ENCODE measurements around the gene CALD1.

Gene CALD1

GRCh38 chr7:134896073-134896472 lies 116.6 kb downstream of the CALD1 start:
- no peak for DNase-seq

DNA sequence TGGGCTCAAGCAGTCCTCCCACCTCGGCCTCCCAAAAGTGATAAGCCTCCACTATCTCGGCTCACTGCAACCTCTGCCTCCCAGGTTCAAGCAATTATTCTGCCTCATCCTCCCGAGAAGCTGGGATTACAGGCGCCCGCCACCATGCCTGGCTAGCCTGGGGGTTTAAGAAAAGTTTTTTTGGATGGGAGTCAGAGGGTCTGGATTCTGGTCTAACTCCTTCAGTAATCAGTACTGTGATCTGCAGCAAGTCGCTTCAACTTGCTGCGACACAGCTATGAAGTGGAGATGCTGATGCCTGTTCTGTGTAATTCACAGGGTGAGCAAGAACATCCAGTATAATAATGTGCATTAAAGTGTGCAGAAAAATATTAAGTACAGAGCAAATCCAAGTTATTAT lies 118.5 kb downstream of the CALD1 start:
- no peak for DNase-seq

DNA sequence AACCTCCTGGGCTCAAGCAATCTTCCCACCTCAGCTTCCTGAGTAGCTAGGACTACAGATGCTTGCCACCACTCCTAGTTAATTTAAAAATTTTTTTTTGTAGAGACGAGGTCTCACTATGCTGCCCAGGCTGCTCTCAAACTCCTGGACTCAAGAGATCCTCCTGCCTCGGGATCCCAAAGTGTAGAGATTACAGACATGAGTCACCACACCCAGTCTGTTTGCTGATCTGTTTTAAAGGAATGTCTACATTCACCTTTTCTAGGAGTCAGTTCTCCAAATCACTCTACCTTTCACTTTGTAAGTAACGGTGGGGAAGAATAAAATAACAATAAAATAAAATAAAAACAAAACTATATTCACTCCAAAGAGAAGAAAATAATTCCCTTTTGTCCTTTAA lies 120.3 kb downstream of the CALD1 start:
- DNase-seq: no peak

- no peak for DNase-seq
Observed at GRCh38 chr7:134900166-134900982, 120.9 kb downstream of the CALD1 start.

GRCh38 chr7:134901389-134902020 lies 122.1 kb downstream of the CALD1 start:
- no peak for DNase-seq

GRCh38 chr7:134902058-134902457 lies 122.6 kb downstream of the CALD1 start:
- no peak for DNase-seq

DNA sequence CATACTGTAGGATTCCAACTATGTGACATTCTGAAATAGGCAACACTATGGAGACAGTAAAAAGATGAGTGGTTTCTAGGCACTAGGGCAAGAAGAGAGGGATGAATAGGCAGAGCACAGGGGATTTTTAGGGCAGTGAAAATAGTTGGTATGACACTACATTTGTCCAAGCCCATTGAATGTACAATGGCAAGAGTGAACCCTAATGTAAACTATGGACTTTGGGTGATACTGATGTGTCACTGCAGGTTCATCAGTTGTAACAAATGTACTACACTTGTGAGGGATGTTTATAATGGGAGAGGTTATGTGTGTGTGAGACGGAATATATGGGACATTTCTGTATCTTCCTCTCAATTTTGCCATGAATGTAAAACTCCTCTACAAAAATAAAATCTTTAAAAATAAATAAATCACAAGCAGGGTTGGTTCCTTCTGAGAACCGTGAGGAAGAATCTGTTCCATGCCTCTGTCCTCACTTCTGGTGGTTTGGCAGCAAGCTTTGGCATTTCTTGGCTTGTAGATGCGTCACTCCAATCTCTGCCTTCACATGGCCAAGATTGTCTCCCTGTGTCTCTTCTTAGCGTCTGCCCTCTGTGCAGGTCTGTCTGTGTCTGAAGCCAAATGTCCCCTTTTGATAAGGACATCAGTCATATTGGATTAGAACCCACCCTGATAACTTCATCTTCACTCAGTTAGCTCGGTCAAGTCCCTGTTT lies 123.8 kb downstream of the CALD1 start:
- no peak for DNase-seq

GRCh38 chr7:134905375-134905774 lies 125.9 kb downstream of the CALD1 start:
- DNase-seq: no peak

GRCh38 chr7:134907000-134907399 lies 127.6 kb downstream of the CALD1 start:
- DNase-seq: no peak

- no peak for DNase-seq
Observed at GRCh38 chr7:134907639-134908038, 128.2 kb downstream of the CALD1 start.

DNA sequence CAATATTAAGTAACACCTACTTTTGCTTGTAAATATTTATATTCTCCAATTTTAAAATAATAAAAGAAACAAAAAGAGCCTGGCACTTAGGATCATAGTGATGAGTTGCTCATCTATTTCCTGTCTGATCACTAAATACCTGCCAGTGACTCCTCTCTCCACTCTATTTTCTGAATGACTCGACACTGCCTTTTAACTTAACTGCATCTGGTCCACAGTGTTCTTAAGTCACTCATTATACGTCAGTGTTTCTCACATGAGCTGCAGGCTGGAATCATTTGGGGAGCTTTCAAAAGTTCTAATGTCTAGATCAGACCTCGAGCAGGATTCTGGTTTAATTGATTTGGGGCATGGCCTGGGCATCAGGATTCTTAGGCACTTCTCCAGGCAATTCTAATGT lies 128.9 kb downstream of the CALD1 start:
- DNase-seq: no peak

GRCh38 chr7:134910214-134910890 lies 130.9 kb downstream of the CALD1 start:
- no peak for DNase-seq

GRCh38 chr7:134910968-134911367 lies 131.5 kb downstream of the CALD1 start:
- no peak for DNase-seq

DNA sequence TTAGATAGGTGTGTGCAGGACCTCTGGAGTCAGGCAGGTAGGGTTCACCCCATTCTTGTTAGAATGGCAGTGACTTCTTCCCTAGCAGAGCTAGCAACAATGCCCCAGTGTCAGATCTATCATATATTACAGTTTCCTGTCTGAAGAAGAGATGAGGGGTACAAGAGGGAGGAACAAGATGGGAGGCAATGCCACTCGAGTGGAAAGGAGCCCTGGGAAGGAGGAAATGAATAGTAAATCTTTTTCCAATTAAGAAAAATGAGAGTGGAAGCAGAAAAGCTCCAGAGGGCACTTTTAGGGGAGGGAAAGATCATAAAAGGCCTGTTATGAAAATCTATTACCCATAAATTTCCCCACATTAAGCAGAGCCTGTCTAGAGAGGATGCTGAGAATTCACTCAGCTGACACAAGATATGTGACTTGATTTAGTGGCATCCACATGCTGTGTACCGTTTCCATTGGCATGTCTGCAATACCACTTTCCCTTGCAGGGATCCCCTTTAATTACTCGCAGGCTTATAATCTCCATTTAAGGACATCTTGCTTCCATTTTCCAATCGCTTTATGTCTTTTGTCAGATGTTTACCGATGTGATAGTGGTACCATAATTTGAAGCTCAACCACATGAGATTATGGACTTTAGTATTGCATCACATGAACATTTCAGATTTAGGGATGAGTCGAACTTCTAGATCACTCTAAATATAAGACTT lies 136.9 kb downstream of the CALD1 start:
- DNase-seq: no peak

DNA sequence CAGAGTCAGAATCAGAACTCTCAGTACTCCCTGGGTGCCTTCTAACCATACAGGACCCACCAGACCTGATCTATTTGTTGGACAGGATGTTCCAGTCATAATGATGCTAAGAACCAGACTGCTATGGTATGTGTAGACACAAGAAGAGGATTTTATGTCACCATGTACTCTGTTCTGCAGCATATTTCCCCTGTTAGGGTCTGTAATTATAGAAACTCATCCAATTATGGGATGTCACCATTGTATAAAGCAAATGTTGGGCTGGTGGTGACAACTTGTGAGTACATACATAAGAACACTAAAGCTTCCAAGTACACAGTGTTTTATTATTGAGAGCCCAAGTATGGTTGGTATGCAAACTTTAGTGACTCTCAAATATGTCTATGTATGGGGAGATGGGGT lies 139.8 kb downstream of the CALD1 start:
- no peak for DNase-seq

DNA sequence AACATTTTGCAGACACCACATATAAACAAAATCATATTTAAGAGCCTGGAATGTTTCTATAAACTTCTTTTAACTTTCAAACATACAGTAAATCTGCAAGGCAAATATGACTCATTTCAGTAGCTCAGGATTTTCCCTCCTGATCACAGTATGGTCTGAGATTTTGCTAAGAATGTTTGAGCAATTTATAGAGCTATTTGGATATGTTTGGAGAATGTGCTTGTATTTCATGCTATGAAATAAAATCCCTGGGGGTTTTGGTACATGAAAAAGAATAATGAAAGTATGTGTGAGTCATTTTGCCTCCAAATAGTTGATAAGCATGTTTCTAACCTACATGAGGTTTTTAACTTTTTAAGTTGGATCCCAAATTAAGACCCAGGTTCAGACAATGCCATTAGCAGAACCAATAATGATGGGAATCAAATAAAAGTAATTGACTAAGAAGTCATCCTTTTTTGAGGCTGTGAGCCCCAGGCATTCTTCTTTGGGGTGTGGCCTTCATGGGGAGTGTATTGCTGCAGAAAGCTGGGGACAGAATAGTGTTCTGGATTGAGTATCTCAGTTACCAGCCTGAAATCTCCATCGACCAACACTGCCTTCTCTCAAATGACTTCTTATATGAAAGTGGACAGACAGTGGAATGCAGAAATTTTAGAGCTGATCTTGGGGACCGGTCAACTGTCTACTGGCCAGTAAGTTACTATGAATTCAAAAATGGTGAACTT lies 140.8 kb downstream of the CALD1 start:
- DNase-seq: no peak

DNA sequence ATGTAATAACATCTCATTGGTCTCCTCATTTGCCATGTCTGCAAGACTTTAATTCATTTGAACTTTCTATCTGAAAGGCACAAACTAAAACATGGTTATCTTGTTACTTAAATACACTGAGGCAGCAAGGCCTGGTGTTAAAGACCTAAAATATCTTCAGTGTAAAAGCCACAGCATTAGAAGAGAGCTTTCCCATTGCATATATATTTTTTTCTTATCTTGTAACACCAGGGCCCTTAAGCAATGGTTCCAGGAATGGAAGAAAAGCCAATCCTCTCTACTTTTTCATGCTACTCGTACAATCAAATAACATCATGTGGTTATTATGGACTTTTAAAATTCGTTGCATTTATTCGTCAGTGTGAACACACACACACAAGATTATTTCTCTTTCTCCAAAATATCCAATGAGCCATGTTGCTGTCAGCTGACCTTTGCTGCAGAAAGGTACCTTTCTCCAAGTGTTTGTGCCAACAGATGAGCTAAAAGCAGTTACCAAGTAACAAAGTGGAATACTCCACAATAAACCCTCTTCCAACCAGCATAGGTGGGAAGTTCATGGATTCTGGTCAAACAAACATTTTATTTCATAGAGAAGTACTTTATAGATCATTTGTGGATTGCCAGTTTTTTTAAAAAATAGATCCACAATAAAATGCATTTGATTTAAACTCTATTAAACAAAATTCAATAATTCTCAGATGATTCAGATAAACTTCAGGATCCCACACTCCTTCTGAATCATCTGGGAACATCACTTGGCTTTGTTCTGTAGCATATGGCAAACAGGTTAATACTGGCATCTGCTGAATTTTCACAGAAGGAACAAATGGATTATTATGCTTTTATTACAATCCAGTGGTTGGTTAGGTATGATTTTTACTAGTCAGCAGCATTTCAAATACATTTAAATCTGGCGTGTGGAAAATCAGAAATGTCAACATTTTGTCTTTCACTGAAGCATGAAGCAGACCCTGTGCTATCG lies 143.6 kb downstream of the CALD1 start:
- no peak for DNase-seq

DNA sequence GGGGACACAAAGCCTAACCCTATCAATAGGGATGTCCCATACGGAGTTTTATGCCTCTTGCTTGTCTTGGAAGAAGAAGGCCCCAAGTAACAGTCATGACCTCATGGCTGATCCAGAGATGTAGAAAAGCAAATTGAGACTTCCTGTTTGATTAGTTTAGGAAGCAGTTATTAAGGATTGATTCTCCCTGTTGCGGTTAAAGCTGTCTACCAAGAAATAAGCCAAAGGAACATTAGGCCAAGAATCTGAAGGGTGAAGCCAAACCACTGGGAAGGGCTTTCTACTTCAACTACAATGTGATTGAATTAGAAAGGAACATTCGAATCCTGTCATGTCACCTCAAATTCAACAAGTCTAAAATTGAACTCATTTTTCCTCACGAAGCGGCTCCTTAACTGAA lies 146.3 kb downstream of the CALD1 start:
- no peak for DNase-seq

DNA sequence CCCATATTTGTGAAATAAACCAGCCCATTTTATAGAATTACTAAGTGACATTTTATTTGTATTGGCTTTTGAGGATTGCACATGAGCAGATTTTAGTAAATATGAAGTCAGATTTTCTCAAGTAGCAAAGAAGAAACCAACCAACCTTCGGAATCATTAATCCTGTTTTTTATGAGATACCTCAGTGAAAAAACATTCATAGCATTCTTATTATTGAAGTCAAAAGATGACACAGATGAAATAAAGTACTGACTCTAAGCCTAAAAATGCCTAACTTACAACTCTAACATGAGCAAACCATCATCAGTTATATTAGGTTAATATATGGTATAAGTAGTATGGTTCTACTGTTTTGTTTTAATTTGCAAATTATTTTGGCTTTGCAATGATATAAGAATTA lies 147.0 kb downstream of the CALD1 start:
- DNase-seq: no peak

GRCh38 chr7:134927076-134927475 lies 147.6 kb downstream of the CALD1 start:
- no peak for DNase-seq

Measured in C1 segment of cervical spinal cord (tissue), 14 donors.